ENCODE data around the gene COL25A1. TPM values are rescaled to one million over a fixed set of nuclear protein-coding genes. Genes with fewer than 3 reads are reported as not detected.

Gene COL25A1
- total RNA-seq, 1 experiment from 2014 or later = 8.8 TPM

GRCh38 chr4:108834166-108834834 is 468.2 kb downstream of the COL25A1 start:
- H3K27ac ChIP-seq (ENCODE audit: low read depth, low read length, poor library complexity, severe bottlenecking) = no peak overlapping the region
- ChIA-PET CTCF (no interaction called here), POLR2A (ENCODE audit: low non-redundant PET) (interaction anchor here (0.6 kb wide), 1 partner anchor 219 kb away, joined by 3 read pairs; no protein-coding TSS in a partner anchor)
- no peaks in the 10 kb centered on the region for H3K27me3 ChIP-seq (replicated peaks; ENCODE audit: insufficient read depth, low read depth, low read length, poor library complexity)
- no peak overlapping the region for H3K4me3 ChIP-seq (ENCODE audit: low read depth, low read length, poor library complexity, severe bottlenecking)
- no peaks in the 10 kb centered on the region for H3K36me3 ChIP-seq (ENCODE audit: insufficient read depth, low read length, poor library complexity, severe bottlenecking)
- H3K4me1 ChIP-seq (ENCODE audit: insufficient read depth, low read length, poor library complexity, severe bottlenecking) = peaks cover 55% of the 10 kb centered on the region
- intact Hi-C loops (cut with micrococcal nuclease; ENCODE audit: unreplicated experiment) = loop anchor here (2.0 to 10.0 kb wide), 5 partner anchors 108 to 573 kb away; no protein-coding TSS in a partner anchor
- no TSS peak for BruUV-seq (replicated peaks)
- no peak for TF ChIP-seq EZH2 (IDR thresholded peaks at IDR 0.05; ENCODE audit: borderline replicate concordance, low read depth, low read length, poor library complexity, severe bottlenecking)
- no peak for TF ChIP-seq CTCF (conservative IDR thresholded peaks at IDR 0.05; ENCODE audit: low read depth, low read length)
- peak; percentile 64 for DNase-seq (ENCODE audit: low spot score)
- no peaks in the 10 kb centered on the region for H3K9me3 ChIP-seq (ENCODE audit: low read depth, low read length, poor library complexity, severe bottlenecking)

GRCh38 chr4:108833046-108833445 is 469.4 kb downstream of the COL25A1 start:
- Histone ChIP-seq H3K27me3 (replicated peaks; ENCODE audit: insufficient read depth, low read depth, low read length, poor library complexity) (no peaks in the 10 kb centered on the region), H3K36me3 (ENCODE audit: insufficient read depth, low read length, poor library complexity, severe bottlenecking) (no peaks in the 10 kb centered on the region), H3K4me1 (ENCODE audit: insufficient read depth, low read length, poor library complexity, severe bottlenecking) (peaks cover 60% of the 10 kb centered on the region), H3K4me3 (ENCODE audit: low read depth, low read length, poor library complexity, severe bottlenecking) (no peak overlapping the region), H3K27ac (ENCODE audit: low read depth, low read length, poor library complexity, severe bottlenecking) (peak overlapping the region; percentile 3), H3K9me3 (ENCODE audit: low read depth, low read length, poor library complexity, severe bottlenecking) (no peaks in the 10 kb centered on the region)
- TF ChIP-seq EZH2 (IDR thresholded peaks at IDR 0.05; ENCODE audit: borderline replicate concordance, low read depth, low read length, poor library complexity, severe bottlenecking) = no peak
- TF ChIP-seq CTCF (conservative IDR thresholded peaks at IDR 0.05; ENCODE audit: low read depth, low read length) = 0 out of 2 replicates have a peak, but pooled peaks have one; percentile 13
- BruUV-seq (replicated peaks) = no TSS peak
- peak; percentile 64 for DNase-seq (ENCODE audit: low spot score)
- intact Hi-C loops (cut with micrococcal nuclease; ENCODE audit: unreplicated experiment) = loop anchor here (5.0 to 10.0 kb wide), 4 partner anchors 109 to 574 kb away; no protein-coding TSS in a partner anchor
- ChIA-PET CTCF (no interaction called here), POLR2A (ENCODE audit: low non-redundant PET) (no interaction called here)

GRCh38 chr4:108831886-108832285 is 470.6 kb downstream of the COL25A1 start:
- TF ChIP-seq CTCF (conservative IDR thresholded peaks at IDR 0.05; ENCODE audit: low read depth, low read length) (no peak), EZH2 (IDR thresholded peaks at IDR 0.05; ENCODE audit: borderline replicate concordance, low read depth, low read length, poor library complexity, severe bottlenecking) (no peak)
- ChIA-PET CTCF (interaction anchor here (0.6 kb wide), 1 partner anchor 1315 kb away, joined by 5 read pairs; no protein-coding TSS in a partner anchor), POLR2A (ENCODE audit: low non-redundant PET) (interaction anchor here (0.5 to 0.6 kb wide), 2 partner anchors 162 to 472 kb away, joined by 3 to 6 read pairs; no protein-coding TSS in a partner anchor)
- no peaks in the 10 kb centered on the region for H3K27me3 ChIP-seq (replicated peaks; ENCODE audit: insufficient read depth, low read depth, low read length, poor library complexity)
- intact Hi-C loops (cut with micrococcal nuclease; ENCODE audit: unreplicated experiment) = loop anchor here (5.0 to 10.0 kb wide), 4 partner anchors 110 to 575 kb away; no protein-coding TSS in a partner anchor
- H3K4me1 ChIP-seq (ENCODE audit: insufficient read depth, low read length, poor library complexity, severe bottlenecking) = peaks cover 60% of the 10 kb centered on the region
- no peaks in the 10 kb centered on the region for H3K36me3 ChIP-seq (ENCODE audit: insufficient read depth, low read length, poor library complexity, severe bottlenecking)
- H3K9me3 ChIP-seq (ENCODE audit: low read depth, low read length, poor library complexity, severe bottlenecking) = no peaks in the 10 kb centered on the region
- no TSS peak for BruUV-seq (replicated peaks)
- peak; percentile 35 for DNase-seq (ENCODE audit: low spot score)
- peak overlapping the region; percentile 33 for H3K27ac ChIP-seq (ENCODE audit: low read depth, low read length, poor library complexity, severe bottlenecking)
- no peak overlapping the region for H3K4me3 ChIP-seq (ENCODE audit: low read depth, low read length, poor library complexity, severe bottlenecking)
